HG03521 (cell line): ENCODE results near the gene TUBB4A.
"Not testable (repeated sequence)": the region's sequence is repeated elsewhere in the genome, so short reads cannot be mapped to it uniquely, and the experiment has no call there.

Experiments
- ATAC-seq: cut with Tn5 transposase; IDR thresholded peaks from one replicate; pipeline ENCODE4 v1.9.1; 2021; ENCODE audit warnings: mild to moderate bottlenecking, moderate library complexity; ENCODE audit not compliant: unreplicated experiment

The TUBB4A gene

GRCh38 chr19:6527893-6528543 is 25.9 kb upstream of the TUBB4A start:
- ATAC-seq, result peak; percentile 33

- ATAC-seq, result no peak
These were observed 22.2 kb upstream of the TUBB4A start for GRCh38 chr19:6524311-6524710.

GRCh38 chr19:6522712-6523111 is 20.6 kb upstream of the TUBB4A start:
- ATAC-seq, result no peak

- peak; percentile 52 for ATAC-seq
These were observed 19.9 kb upstream of the TUBB4A start for GRCh38 chr19:6521718-6522646.

GRCh38 chr19:6519289-6519688 is 17.2 kb upstream of the TUBB4A start:
- no peak for ATAC-seq

GRCh38 chr19:6518145-6518911 is 16.2 kb upstream of the TUBB4A start:
- ATAC-seq, result no peak

- ATAC-seq, result peak; percentile 41
These were observed 14.7 kb upstream of the TUBB4A start for GRCh38 chr19:6516659-6517291.

GRCh38 chr19:6516018-6516658 is 14.0 kb upstream of the TUBB4A start:
- ATAC-seq, result peak; percentile 49

- no peak for ATAC-seq
These were observed 12.9 kb upstream of the TUBB4A start for GRCh38 chr19:6514926-6515544.

GRCh38 chr19:6514089-6514488 is 12.0 kb upstream of the TUBB4A start:
- no peak for ATAC-seq

GRCh38 chr19:6510618-6511017 is 8.5 kb upstream of the TUBB4A start:
- ATAC-seq, result no peak

GRCh38 chr19:6509118-6509971 is 7.2 kb upstream of the TUBB4A start:
- ATAC-seq, result no peak

- not testable (repeated sequence) for ATAC-seq
These were observed 6.1 kb upstream of the TUBB4A start for GRCh38 chr19:6508028-6508771.

- ATAC-seq, result no peak
These were observed 1.5 kb upstream of the TUBB4A start for GRCh38 chr19:6503407-6504201.

- no peak for ATAC-seq
These were observed 1.0 kb downstream of the TUBB4A start for GRCh38 chr19:6500837-6501739.

- ATAC-seq, result no peak
These were observed 2.9 kb downstream of the TUBB4A start for GRCh38 chr19:6499052-6499790.
